Stimulated activated naive CD8-positive, alpha-beta T cell treated with anti-CD3 and anti-CD28 coated beads, Interleukin-15, Interleukin-2, amounts not matched to agents 100 ng/mL and 50 ng/mL, for 24 hours (primary cell): ENCODE measurements around the gene DISC1.
A peak's percentile ranks its signal among the peaks of the same experiment; 100 is the strongest.

Experiments used
- H3K27ac Mint-ChIP-seq: one replicate; pipeline ENCODE4 v1.8.0; 2021; ENCODE audit warnings: mild to moderate bottlenecking, mixed read lengths
- H3K27me3 Mint-ChIP-seq: one replicate; pipeline ENCODE4 v1.8.0; 2021; ENCODE audit warnings: mixed read lengths
- H3K36me3 Mint-ChIP-seq: one replicate; pipeline ENCODE4 v1.8.0; 2021; ENCODE audit warnings: low read depth, mixed read lengths
- H3K4me1 Mint-ChIP-seq: one replicate; pipeline ENCODE4 v1.8.0; 2021; ENCODE audit warnings: low read depth, mixed read lengths
- H3K4me3 Mint-ChIP-seq: one replicate; pipeline ENCODE4 v1.8.0; 2021; ENCODE audit warnings: mild to moderate bottlenecking, mixed read lengths
- H3K9me3 Mint-ChIP-seq: one replicate; pipeline ENCODE4 v1.8.0; 2021; ENCODE audit warnings: mixed read lengths

Gene DISC1

DNA sequence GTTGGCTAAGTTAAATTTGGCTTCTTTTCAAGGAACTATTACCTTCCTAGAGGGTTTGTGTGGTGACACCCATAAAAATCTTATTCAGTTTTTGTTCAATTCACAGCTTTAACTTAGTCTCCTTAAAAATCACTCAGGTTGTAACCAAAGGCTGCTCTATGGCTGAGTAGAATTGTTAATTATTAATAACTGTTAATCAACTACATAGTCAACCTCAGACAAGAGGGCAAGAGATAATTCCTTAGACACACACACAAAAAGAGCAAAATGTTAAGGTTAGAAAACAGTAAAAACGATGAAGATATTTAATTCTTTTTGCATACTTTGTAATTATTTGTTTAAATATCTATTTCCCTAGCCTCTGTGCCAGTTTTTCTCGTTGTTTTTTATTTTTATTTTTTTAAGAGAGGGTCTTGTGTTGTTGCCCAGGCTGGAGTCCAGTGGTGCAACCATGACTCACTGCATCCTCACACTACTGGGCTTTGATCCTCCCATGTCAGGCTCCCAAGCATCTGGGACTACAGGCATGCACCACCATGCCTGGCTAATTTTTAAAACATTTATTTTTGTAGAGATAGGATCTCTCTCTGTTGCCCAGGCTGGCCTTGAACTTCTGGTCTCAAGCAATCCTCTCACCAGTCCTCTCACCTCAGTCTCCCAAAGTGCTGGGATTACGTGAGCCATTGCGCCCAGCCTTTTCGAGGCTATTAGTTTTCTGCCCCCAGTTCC, 215.2 kb downstream of the DISC1 start:
- Mint-ChIP-seq H3K9me3 (no peaks in the 10 kb centered on the region), H3K4me3 (no peak overlapping the region), H3K27me3 (no peaks in the 10 kb centered on the region), H3K36me3 (no peaks in the 10 kb centered on the region), H3K4me1 (peaks cover 14% of the 10 kb centered on the region), H3K27ac (no peak overlapping the region)

DNA sequence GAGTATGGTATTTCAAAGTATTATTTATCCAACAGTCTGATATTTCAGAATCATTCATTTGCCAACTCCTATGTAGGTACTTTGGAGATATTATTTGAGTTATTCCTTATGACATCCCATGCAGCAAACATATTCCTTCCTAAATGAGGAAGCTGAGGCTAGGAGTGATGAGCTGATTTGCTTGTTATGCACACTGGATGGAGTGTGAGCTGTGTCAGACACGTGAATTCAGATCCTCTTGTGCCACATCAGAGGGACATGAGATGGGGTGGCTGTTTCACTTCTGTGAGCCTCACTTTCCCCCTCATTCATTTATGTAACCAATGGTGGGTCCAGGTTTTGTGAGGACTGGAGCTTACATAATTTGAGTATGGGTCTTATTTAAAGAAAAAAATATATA, 215.9 kb downstream of the DISC1 start:
- Mint-ChIP-seq H3K27ac (no peak overlapping the region), H3K4me1 (peaks cover 14% of the 10 kb centered on the region), H3K4me3 (no peak overlapping the region), H3K9me3 (no peaks in the 10 kb centered on the region), H3K36me3 (no peaks in the 10 kb centered on the region), H3K27me3 (no peaks in the 10 kb centered on the region)

DNA sequence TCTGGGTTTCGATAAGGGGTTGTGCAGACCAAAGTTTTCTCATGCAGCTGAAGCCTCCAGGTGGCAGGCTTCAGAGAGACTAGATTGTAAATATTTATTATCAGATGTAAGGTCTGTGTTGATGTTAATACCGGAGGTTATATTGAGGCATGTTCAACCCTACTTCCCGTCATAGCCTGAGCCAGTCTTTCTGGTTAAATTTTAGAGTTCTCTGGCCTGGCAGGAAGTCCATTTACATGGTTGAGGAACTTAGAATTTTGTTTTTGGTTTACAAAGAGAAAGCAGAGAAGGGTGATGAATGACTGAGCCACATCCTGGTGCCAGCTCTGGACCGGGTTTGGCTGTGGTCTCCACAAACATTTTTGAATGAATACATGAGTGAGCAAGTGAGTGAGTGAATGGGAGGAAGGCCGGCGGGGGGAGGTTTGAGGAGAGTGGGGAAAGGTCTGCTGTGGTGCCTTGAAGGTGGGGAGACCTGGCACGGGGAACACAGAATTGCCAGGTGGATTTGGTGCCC, 218.5 kb downstream of the DISC1 start:
- no peaks in the 10 kb centered on the region for H3K9me3 Mint-ChIP-seq
- peaks cover 14% of the 10 kb centered on the region for H3K4me1 Mint-ChIP-seq
- H3K4me3 Mint-ChIP-seq = no peak overlapping the region
- H3K27ac Mint-ChIP-seq = peak overlapping the region; percentile 66
- H3K36me3 Mint-ChIP-seq = no peaks in the 10 kb centered on the region
- no peaks in the 10 kb centered on the region for H3K27me3 Mint-ChIP-seq

DNA sequence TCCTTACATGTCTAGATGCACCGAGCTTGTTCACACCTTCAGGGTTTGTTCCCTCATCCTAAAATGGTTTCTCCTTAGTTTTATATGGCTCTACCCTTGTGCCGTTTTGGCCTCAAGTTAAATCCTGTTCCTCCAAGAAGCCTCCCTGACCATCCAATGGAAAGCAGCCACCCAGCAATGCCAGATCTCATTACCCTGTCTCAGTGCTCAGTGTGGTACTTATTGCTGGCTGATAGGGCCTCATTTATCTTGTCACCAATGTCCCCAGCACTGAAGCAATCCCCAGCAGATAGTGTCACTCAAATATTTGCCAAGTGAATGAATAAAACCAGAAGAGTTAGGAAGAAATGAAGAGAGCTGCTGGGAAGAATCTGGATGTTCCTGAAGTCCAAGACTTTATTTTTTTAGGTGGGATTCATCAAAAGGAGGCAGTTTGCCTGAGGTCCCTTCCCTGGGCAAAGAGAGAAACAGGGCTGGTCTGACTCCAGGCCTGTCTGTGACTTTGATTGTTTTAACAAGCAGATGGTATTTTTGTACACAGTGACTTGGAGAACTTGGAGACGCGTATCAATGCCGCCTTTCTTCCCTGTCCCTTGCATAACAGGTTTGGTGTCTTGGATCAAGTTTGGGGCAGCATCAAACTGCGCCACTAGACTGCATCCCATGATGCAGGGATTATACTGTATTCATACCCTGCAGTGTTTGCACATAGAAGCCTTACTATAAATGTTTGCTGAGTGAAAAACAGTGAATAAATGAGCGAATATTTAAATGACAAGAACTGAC, 221.2 kb downstream of the DISC1 start:
- peaks cover 14% of the 10 kb centered on the region for H3K4me1 Mint-ChIP-seq
- H3K27me3 Mint-ChIP-seq = no peaks in the 10 kb centered on the region
- H3K36me3 Mint-ChIP-seq = no peaks in the 10 kb centered on the region
- H3K27ac Mint-ChIP-seq = no peak overlapping the region
- no peaks in the 10 kb centered on the region for H3K9me3 Mint-ChIP-seq
- H3K4me3 Mint-ChIP-seq = no peak overlapping the region

DNA sequence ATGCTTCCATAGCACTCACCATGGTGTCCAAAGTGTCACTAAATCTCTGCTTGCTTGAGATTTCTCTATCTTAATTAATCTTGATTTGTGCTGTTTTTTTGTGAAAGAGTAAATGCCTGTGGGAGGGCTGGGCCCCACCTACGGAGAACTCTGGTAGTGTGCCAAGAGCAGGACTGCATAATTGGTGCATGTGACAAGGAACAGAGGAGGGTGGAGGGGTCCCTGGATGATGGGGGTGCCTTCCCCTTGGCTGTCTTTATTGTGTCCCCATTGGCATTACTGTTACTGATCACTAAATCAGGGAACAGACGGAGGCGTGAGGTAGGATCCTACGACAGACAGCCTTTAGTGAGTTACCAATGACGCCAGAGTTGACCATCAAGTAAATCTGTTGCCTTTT, 223.4 kb downstream of the DISC1 start:
- Mint-ChIP-seq H3K9me3 (no peaks in the 10 kb centered on the region), H3K4me3 (no peak overlapping the region), H3K27me3 (no peaks in the 10 kb centered on the region), H3K4me1 (peaks cover 4% of the 10 kb centered on the region), H3K36me3 (no peaks in the 10 kb centered on the region), H3K27ac (no peak overlapping the region)

DNA sequence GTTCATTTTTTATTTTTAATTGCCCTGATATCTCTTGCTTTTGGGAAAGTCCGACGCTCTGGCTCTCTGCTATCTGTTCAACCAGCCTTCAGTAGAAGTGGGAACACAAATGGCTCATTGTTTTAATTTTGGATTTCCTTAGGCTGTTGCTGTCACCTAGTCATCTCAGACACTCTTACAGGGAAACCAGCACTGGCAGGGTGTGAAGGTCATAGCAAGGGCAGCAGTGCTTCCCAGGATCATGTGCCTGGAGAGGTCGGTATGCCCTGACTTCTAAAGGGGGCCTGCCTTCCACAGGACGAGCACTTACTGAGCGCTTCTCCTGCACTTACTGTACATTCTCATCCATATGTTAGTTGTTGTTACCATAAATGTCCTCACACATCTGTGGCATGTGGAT, 224.2 kb downstream of the DISC1 start:
- Mint-ChIP-seq H3K27me3 (no peaks in the 10 kb centered on the region), H3K27ac (no peak overlapping the region), H3K4me1 (no peaks in the 10 kb centered on the region), H3K9me3 (no peaks in the 10 kb centered on the region), H3K36me3 (no peaks in the 10 kb centered on the region), H3K4me3 (no peak overlapping the region)

DNA sequence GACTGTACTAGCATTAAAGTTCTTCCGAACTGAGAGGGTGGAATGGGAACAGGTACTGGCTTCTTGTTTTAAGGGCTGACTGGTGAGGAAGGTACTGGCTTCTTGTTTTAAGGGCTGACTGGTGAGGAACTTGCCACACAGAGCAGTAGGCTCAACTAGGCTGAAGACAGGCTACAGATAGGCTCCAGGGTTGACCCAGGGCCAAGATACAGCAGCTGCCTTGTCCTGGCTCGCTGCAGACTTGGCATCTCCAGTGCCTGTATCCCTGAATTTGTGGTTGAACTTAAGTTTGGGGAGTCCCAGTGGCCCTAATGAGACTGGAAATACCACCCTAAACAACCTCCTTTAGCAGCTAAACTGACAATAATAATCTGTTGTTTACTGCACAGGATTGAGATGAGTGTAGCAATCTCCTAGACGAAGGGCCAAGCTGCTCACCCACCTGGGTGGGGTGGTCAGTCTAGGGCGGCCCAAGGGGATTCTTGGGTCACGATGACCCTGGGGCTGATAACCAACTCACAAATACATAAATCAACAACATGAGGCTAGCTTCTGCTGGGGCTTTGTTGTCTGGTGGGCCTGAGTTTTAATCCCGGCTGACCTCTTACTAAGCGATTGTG, 227.1 kb downstream of the DISC1 start:
- no peaks in the 10 kb centered on the region for H3K36me3 Mint-ChIP-seq

DNA sequence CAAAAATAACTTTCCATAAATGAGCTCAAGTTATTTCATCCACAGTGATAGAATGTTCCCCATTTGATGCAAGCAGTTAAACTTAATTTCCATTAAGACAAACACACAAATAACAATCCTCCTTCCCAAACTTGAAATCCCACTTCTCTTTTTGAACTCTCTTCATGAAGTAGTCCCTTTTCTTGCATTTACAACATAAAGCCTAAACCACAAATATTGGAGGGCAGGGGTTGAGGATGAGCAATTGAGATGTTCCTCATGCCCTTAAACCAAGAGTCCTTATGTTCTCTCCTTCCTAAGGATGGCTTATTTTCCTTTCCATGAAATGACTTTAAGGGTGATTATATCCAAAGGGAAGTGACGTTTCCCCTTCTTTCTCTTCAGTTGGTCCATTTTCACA, 228.8 kb downstream of the DISC1 start:
- Mint-ChIP-seq H3K27ac (no peak overlapping the region), H3K27me3 (no peaks in the 10 kb centered on the region), H3K4me3 (no peak overlapping the region), H3K4me1 (no peaks in the 10 kb centered on the region), H3K36me3 (no peaks in the 10 kb centered on the region), H3K9me3 (no peaks in the 10 kb centered on the region)

More for the DNA sequence above, 227.1 kb downstream of the DISC1 start:
- Mint-ChIP-seq H3K27me3 (no peaks in the 10 kb centered on the region), H3K4me1 (no peaks in the 10 kb centered on the region), H3K4me3 (no peak overlapping the region), H3K27ac (no peak overlapping the region), H3K9me3 (no peaks in the 10 kb centered on the region)

DNA sequence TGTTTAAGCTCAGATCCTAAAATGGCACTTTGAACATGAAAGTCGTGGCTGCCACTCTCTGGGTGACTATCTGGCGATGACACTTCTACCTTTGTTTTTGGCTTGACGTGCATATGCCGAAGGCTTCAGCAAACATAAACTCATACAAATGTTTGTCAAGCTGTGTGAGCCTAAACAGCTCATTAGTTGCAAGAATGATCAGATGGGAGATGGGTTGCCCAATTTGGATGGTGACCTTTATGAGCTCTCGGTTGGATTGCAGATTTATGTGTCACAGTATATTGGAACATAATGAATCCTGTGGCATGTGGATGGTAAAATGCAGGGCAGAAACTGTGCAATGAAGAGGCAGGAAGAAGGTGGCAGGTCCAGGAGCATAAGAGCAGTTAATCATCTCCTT, 229.3 kb downstream of the DISC1 start:
- Mint-ChIP-seq H3K9me3 (no peaks in the 10 kb centered on the region), H3K4me3 (no peak overlapping the region), H3K4me1 (no peaks in the 10 kb centered on the region), H3K36me3 (no peaks in the 10 kb centered on the region), H3K27ac (no peak overlapping the region), H3K27me3 (no peaks in the 10 kb centered on the region)

DNA sequence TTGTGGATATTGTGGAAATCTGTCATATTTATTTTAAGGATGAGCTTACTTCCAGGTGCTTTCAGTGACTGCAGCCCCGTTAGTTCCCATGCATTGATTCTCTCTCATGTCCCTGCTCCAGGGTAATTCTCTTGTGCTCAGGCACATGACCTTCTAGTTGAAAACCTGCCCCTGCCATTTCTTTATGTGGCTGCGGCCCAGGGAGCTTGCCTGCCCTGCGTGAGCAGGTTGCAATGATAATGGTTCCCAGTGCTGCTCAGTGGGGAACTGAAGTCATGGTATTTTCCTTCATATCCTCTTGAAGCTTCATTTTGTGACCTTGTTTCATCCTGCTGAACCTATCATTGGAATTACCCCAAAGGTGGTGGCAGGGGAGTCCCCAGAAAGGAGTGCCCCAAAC, 229.8 kb downstream of the DISC1 start:
- no peak overlapping the region for H3K27ac Mint-ChIP-seq
- H3K4me1 Mint-ChIP-seq = no peaks in the 10 kb centered on the region
- no peaks in the 10 kb centered on the region for H3K9me3 Mint-ChIP-seq
- H3K4me3 Mint-ChIP-seq = no peak overlapping the region
- H3K36me3 Mint-ChIP-seq = no peaks in the 10 kb centered on the region
- no peaks in the 10 kb centered on the region for H3K27me3 Mint-ChIP-seq

DNA sequence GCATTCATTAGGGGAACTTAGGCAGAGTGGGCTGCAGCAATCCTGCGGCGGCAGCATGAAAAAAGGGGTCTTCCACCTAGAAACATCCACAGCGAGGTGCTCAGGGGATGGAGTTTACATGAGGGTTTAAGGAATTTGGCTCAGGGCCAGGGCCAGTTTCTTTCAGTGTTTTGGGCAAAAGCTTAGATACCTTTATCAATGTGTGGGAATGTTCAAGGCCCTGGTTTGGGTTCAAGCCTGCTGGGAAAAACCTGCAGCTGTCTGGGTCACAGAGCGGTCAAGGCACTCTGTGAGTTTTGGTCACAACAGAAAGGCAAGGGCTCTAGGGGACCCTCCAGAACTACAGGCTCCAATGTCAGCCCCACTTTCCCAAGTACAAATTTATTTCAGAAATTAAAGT, 230.3 kb downstream of the DISC1 start:
- H3K4me3 Mint-ChIP-seq = no peak overlapping the region
- H3K4me1 Mint-ChIP-seq = no peaks in the 10 kb centered on the region
- H3K9me3 Mint-ChIP-seq = no peaks in the 10 kb centered on the region
- no peaks in the 10 kb centered on the region for H3K27me3 Mint-ChIP-seq
- no peaks in the 10 kb centered on the region for H3K36me3 Mint-ChIP-seq
- H3K27ac Mint-ChIP-seq = no peak overlapping the region

DNA sequence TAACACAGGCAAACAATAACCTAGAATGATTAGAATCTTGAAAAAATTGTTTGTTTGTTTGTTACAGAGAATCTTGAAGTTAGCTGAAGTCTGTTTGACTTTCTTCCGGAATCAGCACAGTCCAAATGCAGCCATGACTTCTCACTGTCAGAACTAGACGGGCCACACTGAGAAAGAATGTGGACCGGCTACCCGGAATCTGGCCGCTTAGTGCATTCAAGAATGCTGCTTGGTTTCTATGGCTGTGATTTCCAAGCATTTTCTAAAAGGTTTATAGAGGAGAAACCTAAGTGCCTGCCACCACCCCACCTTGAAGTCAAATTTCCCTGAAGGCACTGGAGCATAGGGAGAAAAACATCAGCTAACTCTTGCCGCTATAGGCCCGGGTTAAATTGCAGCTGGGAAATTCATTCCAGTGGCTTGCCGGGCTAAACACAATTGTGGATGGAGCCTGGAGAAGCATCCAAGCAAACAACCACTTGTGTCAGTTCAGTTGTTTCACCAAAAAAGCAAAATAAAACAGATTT, 231.1 kb downstream of the DISC1 start:
- no peaks in the 10 kb centered on the region for H3K4me1 Mint-ChIP-seq
- H3K27me3 Mint-ChIP-seq = no peaks in the 10 kb centered on the region
- H3K4me3 Mint-ChIP-seq = no peak overlapping the region
- no peaks in the 10 kb centered on the region for H3K9me3 Mint-ChIP-seq
- no peak overlapping the region for H3K27ac Mint-ChIP-seq
- no peaks in the 10 kb centered on the region for H3K36me3 Mint-ChIP-seq

DNA sequence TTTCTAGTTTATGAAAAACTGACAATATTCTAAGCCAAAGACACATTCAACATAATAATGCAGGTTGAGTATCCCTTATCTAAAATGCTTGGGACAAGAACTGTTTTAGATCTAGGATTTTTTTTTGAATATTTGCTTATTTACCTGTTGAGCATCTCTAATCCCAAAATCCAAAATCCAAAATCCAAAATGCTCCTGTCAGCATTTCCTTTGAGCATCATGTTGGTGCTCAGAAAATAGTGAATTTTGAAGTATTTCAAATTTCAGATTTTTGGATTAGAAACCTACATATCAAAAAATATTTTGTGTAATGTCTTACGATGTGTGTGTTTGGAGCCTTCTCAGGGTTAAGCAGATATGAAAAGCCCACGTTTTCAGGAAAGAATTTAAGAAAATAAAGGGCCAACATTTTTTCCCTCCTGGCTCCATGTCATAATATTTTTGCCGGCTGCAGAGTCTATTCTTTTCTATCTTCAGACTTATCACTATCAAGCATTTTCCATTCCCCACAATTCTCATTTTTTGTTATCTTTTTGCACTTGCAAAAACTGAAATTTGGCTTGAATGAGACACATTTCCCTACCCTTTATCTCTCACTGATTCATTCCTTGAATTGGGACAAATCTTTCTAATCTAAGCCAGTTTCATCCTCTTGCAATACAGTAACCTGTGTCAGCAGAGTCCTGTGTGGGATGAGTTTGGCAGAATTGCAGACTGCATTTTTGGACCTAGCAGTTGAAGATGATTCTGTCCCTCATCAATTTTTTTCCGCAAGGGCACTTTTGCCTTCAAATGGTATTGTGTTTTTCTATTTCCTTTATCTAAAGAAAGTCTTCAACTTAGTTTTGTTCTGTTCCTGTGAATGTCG, 233.9 kb downstream of the DISC1 start:
- Mint-ChIP-seq H3K36me3 (no peaks in the 10 kb centered on the region), H3K27ac (no peak overlapping the region), H3K27me3 (no peaks in the 10 kb centered on the region), H3K4me1 (no peaks in the 10 kb centered on the region), H3K4me3 (no peak overlapping the region), H3K9me3 (no peaks in the 10 kb centered on the region)
